Thyroid gland (tissue), 4 donors: ENCODE measurements around the gene CD1B.

ENCODE experiments used
- CTCF ChIP-seq, 6 experiments: fragments of 200-600 bp in 3 of 6; fragments of 450-650 bp in 3 of 6; sonication (generic) in 3 of 6; IDR thresholded peaks; one replicate each; pipeline ENCODE4 v1.5.1; 2016 to 2019; ENCODE audit warnings: antibody characterized with exemption in 6 of 6, mild to moderate bottlenecking in 2 of 6, inconsistent platforms in 1 of 6, moderate library complexity in 1 of 6
- POLR2A ChIP-seq, 2 donors: fragments of 450-650 bp; IDR thresholded peaks; one replicate each; pipeline ENCODE4 v1.6.1; 2017; ENCODE audit warnings: antibody characterized with exemption in 2 of 2, mild to moderate bottlenecking in 2 of 2, moderate library complexity in 1 of 2

GRCh38 chr1:158362941-158363340 lies 31.6 kb upstream of the CD1B start:
- TF ChIP-seq CTCF (IDR thresholded peaks at IDR 0.05) (no peak), POLR2A (IDR thresholded peaks at IDR 0.05) (no peak)
